ENCODE data around the gene CADPS.

The CADPS gene

DNA sequence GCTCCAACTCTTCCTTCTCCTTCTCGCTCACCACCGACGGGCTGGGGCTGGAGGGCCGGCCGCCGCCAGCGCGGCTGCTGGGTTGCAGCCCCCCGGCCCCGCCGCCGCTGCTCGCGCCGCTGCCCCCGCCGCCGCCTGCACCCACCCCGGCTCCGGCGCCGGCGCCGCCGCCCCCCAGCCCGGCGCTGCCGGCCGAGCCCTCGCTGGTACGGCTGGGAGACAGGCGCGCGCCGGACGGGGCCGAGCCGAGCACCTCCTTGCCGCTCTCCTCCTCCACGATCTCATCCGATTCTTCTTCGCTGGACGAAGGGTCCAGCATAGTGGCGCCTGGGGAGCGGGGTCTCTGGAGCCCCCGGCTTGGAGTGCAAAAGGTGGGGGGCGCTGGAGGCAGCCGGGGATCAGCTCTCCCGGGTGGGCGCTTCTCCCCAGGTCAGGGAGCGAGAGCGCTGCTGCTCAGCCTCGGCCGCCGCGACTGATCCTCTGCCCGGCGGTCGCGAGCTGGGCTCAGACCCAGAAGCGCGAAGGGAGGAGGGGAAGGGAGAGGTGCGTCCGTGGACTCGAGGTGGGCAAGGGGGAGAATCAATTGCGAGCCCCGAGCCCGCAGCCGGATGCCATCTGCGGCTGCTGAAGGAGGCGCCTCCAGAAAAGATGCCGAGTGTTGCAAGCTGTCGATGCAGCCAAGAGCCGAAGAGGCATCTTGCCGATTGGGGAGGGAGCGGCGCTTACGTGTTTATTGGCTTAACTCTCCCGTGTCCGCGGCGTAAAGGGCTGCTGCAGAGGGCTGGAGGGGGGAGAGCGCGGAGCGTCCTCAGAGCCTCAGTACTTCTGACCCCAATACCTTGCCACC is at the start of gene CADPS:
CADPS (minus strand) TSS at position 706 of the 847 bp plus-strand sequence; CDS start at position 319, 387 bp downstream.
- no peak for DNase-seq
- TF ChIP-seq GATA1 (IDR thresholded peaks at IDR 0.05; ENCODE audit: low read depth, low read length) (no peak), POLR2A (IDR thresholded peaks at IDR 0.05; ENCODE audit: low read length) (no peak)

DNA sequence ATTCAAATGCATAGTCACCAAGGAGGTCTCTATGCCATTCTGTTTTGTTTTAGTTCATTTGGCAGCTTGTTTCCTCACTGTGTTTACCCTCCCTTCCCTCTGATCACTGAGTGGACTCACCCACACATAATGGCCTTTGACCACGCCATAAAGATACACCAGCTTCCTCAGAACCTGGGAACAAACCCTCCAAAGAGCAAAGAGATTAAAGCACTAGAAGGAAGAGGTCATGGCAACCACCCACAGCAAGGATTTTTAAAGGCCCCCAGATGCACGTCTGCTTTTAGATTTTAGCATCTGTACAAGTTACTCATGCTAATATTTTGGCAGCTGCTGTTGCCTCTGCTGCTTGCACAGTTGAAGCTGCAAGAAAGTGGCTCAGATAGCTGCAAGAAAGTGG is 47.9 kb upstream of the CADPS start:
- TF ChIP-seq GATA1 (IDR thresholded peaks at IDR 0.05; ENCODE audit: low read depth, low read length) (no peak), POLR2A (IDR thresholded peaks at IDR 0.05; ENCODE audit: low read length) (no peak)
- no peak for DNase-seq

GRCh38 chr3:62922326-62922725 is 47.1 kb upstream of the CADPS start:
- TF ChIP-seq POLR2A (IDR thresholded peaks at IDR 0.05; ENCODE audit: low read length) (no peak), GATA1 (IDR thresholded peaks at IDR 0.05; ENCODE audit: low read depth, low read length) (no peak)
- DNase-seq: no peak

DNA sequence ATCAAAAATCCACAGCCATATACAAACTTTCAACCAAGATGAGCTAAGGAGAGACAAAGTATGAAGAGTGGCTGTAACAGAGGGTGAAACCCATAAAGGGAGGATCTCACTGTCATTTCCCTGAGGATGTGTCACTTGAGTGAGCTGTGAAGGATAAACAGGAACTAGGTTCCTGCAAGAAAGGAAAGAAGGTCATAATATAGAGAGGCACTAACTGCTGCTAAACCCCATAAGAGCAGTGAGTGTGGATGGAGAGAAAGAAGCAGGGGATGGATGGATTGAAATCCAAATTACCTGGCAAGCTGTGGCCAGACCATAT is 45.2 kb upstream of the CADPS start:
- TF ChIP-seq POLR2A (IDR thresholded peaks at IDR 0.05; ENCODE audit: low read length) (no peak), GATA1 (IDR thresholded peaks at IDR 0.05; ENCODE audit: low read depth, low read length) (no peak)
- no peak for DNase-seq

- TF ChIP-seq POLR2A (IDR thresholded peaks at IDR 0.05; ENCODE audit: low read length): no peak
- no peak for TF ChIP-seq GATA1 (IDR thresholded peaks at IDR 0.05; ENCODE audit: low read depth, low read length)
- DNase-seq: no peak
These were observed 44.7 kb upstream of the CADPS start for GRCh38 chr3:62919784-62920465.

DNA sequence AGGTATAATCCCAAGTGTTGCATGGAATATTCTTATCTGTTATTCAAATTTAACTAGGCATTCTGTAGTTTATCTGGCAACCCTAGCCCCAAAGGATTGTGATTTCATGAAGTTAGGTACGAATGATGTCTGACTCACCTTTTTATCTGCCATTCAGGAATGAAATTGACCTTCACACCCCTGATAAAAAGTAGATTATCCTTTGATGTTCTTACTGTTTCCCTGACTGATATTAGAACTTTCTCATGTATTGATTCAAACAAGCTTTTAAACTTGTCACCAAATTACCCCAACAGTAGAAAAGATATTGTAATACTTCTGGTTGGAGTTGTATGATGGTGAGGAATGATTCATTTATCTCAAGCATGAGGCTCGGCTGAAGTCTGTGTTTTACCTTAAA is 43.6 kb upstream of the CADPS start:
- TF ChIP-seq POLR2A (IDR thresholded peaks at IDR 0.05; ENCODE audit: low read length): no peak
- no peak for TF ChIP-seq GATA1 (IDR thresholded peaks at IDR 0.05; ENCODE audit: low read depth, low read length)
- DNase-seq: no peak

GRCh38 chr3:62918131-62918530 is 42.9 kb upstream of the CADPS start:
- DNase-seq: no peak
- no peak for TF ChIP-seq GATA1 (IDR thresholded peaks at IDR 0.05; ENCODE audit: low read depth, low read length)
- no peak for TF ChIP-seq POLR2A (IDR thresholded peaks at IDR 0.05; ENCODE audit: low read length)

DNA sequence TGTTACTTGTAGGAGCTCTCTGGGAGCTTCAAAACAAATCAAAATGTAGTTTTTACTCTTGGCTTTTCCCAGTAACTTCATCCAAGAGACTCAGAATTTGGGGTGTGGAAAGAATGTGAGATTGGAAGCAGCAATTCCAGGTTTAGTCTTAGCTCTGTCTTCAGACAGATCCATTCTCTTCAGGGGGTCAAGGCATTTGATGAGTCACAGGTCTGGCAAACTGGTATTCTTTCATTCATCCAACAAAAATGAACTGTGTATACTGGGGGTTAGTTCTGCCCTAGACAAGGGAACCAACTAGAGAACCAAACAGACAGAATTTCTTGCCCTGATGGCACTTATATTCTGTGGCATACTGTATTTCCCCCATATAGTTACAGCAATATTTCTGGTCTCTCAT is 36.3 kb upstream of the CADPS start:
- DNase-seq: no peak
- TF ChIP-seq GATA1 (IDR thresholded peaks at IDR 0.05; ENCODE audit: low read depth, low read length) (no peak), POLR2A (IDR thresholded peaks at IDR 0.05; ENCODE audit: low read length) (no peak)

- DNase-seq: no peak
- TF ChIP-seq POLR2A (IDR thresholded peaks at IDR 0.05; ENCODE audit: low read length) (no peak), GATA1 (IDR thresholded peaks at IDR 0.05; ENCODE audit: low read depth, low read length) (no peak)
These were observed 30.1 kb upstream of the CADPS start for GRCh38 chr3:62905331-62905730.

GRCh38 chr3:62898530-62899496 is 23.6 kb upstream of the CADPS start:
- DNase-seq: no peak
- TF ChIP-seq GATA1 (IDR thresholded peaks at IDR 0.05; ENCODE audit: low read depth, low read length): no peak
- TF ChIP-seq POLR2A (IDR thresholded peaks at IDR 0.05; ENCODE audit: low read length): no peak

GRCh38 chr3:62895901-62896300 is 20.7 kb upstream of the CADPS start:
- no peak for DNase-seq
- TF ChIP-seq POLR2A (IDR thresholded peaks at IDR 0.05; ENCODE audit: low read length) (no peak), GATA1 (IDR thresholded peaks at IDR 0.05; ENCODE audit: low read depth, low read length) (no peak)

- TF ChIP-seq GATA1 (IDR thresholded peaks at IDR 0.05; ENCODE audit: low read depth, low read length) (no peak), POLR2A (IDR thresholded peaks at IDR 0.05; ENCODE audit: low read length) (no peak)
- DNase-seq: no peak
These were observed 17.7 kb upstream of the CADPS start for GRCh38 chr3:62892951-62893350.

DNA sequence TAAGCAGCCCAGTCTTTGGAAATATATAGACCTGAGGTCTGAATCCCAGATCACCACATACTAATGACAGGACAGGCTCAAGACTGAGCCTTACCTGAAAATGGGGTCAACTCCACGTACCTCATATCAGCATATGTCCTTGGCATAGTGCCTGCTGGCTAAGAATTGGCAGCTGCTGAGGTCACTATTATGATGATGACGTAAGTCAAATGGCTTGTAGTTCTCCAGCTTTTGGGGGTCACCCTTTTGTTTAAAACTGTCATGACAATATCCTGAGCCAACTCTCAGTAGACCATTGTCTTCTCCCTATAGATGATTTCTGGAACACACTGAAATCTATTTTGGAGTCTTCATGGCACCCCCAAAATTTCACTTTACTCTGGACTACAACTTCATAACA is 16.8 kb upstream of the CADPS start:
- TF ChIP-seq GATA1 (IDR thresholded peaks at IDR 0.05; ENCODE audit: low read depth, low read length) (no peak), POLR2A (IDR thresholded peaks at IDR 0.05; ENCODE audit: low read length) (no peak)
- no peak for DNase-seq

DNA sequence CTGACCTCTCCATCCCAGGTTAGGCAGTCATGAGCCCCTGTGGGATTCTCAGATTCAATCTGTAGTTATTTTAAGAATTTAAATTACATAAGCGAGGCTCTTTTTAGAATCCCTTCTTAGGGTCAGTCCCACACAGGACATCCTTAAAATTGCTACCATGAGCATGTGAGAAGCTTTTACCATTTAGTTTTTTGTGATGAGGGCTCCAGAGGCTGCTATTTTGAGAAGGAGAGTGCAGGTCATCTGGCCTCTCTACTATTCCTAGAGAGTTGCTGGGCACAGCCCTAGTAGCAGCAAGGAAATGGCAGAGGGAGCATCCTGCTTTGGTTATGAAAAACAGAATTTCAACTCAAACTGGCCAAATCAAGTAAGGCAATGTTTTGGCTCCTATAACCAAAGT is 13.6 kb upstream of the CADPS start:
- no peak for DNase-seq
- TF ChIP-seq POLR2A (IDR thresholded peaks at IDR 0.05; ENCODE audit: low read length) (no peak), GATA1 (IDR thresholded peaks at IDR 0.05; ENCODE audit: low read depth, low read length) (no peak)
